Activated B cell treated with CpG ODN at 0.5 μM for 24 hours (primary cell): Measurements from ENCODE around the gene RASSF9. TPM values are rescaled to one million over a fixed set of nuclear protein-coding genes. Genes with fewer than 3 reads are reported as not detected.

Experiments used
- ATAC-seq: fragments of 200-7000 bp; cut with Tn5 transposase; one replicate; pipeline ENCODE4 v1.10.0; 2021; ENCODE audit warnings: low read depth, mild to moderate bottlenecking, moderate library complexity
- CTCF ChIA-PET: fragments of 350-600 bp; sonication (Branson Sonifier 250); formaldehyde crosslinking; loops from one replicate; lab custom pipeline; 2021; ENCODE audit warnings: antibody characterized with exemption; lab: Charles Lee
- POLR2A ChIA-PET: fragments of 350-600 bp; sonication (Branson Sonifier 250); formaldehyde crosslinking; loops from one replicate; lab custom pipeline; 2021; ENCODE audit warnings: antibody characterized with exemption; lab: Charles Lee
- DNase-seq: peaks from one replicate; pipeline ENCODE4 v3.0.0; 2022
- H3K27ac Mint-ChIP-seq: one replicate; pipeline ENCODE4 v1.8.0; 2020; ENCODE audit warnings: mixed read lengths
- H3K27me3 Mint-ChIP-seq: one replicate; pipeline ENCODE4 v1.8.0; 2021; ENCODE audit warnings: mixed read lengths
- H3K36me3 Mint-ChIP-seq: one replicate; pipeline ENCODE4 v1.8.0; 2021; ENCODE audit warnings: low read depth, mixed read lengths
- H3K4me1 Mint-ChIP-seq: one replicate; pipeline ENCODE4 v1.8.0; 2021; ENCODE audit warnings: mixed read lengths
- H3K4me3 Mint-ChIP-seq: one replicate; pipeline ENCODE4 v1.8.0; 2020; ENCODE audit warnings: mild to moderate bottlenecking, mixed read lengths
- H3K9me3 Mint-ChIP-seq: one replicate; pipeline ENCODE4 v1.8.0; 2020; ENCODE audit warnings: mixed read lengths
- CTCF ChIP-seq: fragments of 200-600 bp; IDR thresholded peaks from one replicate; pipeline ENCODE4 v1.8.0; 2022; ENCODE audit warnings: antibody characterized with exemption, mild to moderate bottlenecking
- intact Hi-C: fragments of 100-400 bp; cut with micrococcal nuclease; formaldehyde crosslinking; loops from one replicate; pipeline ENCODE4 v1.15.1; 2024
- total RNA-seq: library from RNA; stranded (reverse); gene quantifications from 2 replicates; pipeline ENCODE4 v1.2.3, GENCODE V29; 2022

RASSF9 gene
- total RNA-seq, 1 donor from 2014 or later: not detected

- TF ChIP-seq CTCF: no peak
- no peaks in the 10 kb centered on the region for H3K27me3 Mint-ChIP-seq
- peaks cover 3% of the 10 kb centered on the region for H3K9me3 Mint-ChIP-seq
- DNase-seq: no peak
- H3K4me3 Mint-ChIP-seq: no peak overlapping the region
- POLR2A ChIA-PET: no interaction called here
- H3K36me3 Mint-ChIP-seq: no peaks in the 10 kb centered on the region
- no peak overlapping the region for H3K27ac Mint-ChIP-seq
- intact Hi-C loops: no loop called here
- CTCF ChIA-PET: no interaction called here
- H3K4me1 Mint-ChIP-seq: no peaks in the 10 kb centered on the region
- ATAC-seq: no peak
Observed at GRCh38 chr12:85821206-85821605, 15.0 kb downstream of the RASSF9 start.

GRCh38 chr12:85820101-85820500, 16.1 kb downstream of the RASSF9 start:
- ChIA-PET POLR2A (no interaction called here), CTCF (no interaction called here)
- H3K36me3 Mint-ChIP-seq: no peaks in the 10 kb centered on the region
- intact Hi-C loops: no loop called here
- H3K27ac Mint-ChIP-seq: no peak overlapping the region
- H3K27me3 Mint-ChIP-seq: no peaks in the 10 kb centered on the region
- H3K4me1 Mint-ChIP-seq: no peaks in the 10 kb centered on the region
- ATAC-seq (no peak), DNase-seq (no peak)
- H3K4me3 Mint-ChIP-seq: no peak overlapping the region
- H3K9me3 Mint-ChIP-seq: peaks cover 3% of the 10 kb centered on the region
- no peak for TF ChIP-seq CTCF

GRCh38 chr12:85814741-85815140, 21.5 kb downstream of the RASSF9 start:
- DNase-seq (no peak), ATAC-seq (no peak)
- TF ChIP-seq CTCF: no peak
- ChIA-PET CTCF (no interaction called here), POLR2A (no interaction called here)
- Mint-ChIP-seq H3K36me3 (no peaks in the 10 kb centered on the region), H3K27me3 (no peaks in the 10 kb centered on the region), H3K27ac (no peak overlapping the region), H3K4me1 (no peaks in the 10 kb centered on the region), H3K9me3 (no peaks in the 10 kb centered on the region), H3K4me3 (no peak overlapping the region)
- intact Hi-C loops: no loop called here

- no peaks in the 10 kb centered on the region for H3K4me1 Mint-ChIP-seq
- H3K27me3 Mint-ChIP-seq: no peaks in the 10 kb centered on the region
- DNase-seq (no peak), ATAC-seq (no peak)
- intact Hi-C loops: no loop called here
- H3K27ac Mint-ChIP-seq: no peak overlapping the region
- TF ChIP-seq CTCF: no peak
- ChIA-PET CTCF (no interaction called here), POLR2A (no interaction called here)
- no peaks in the 10 kb centered on the region for H3K36me3 Mint-ChIP-seq
- H3K4me3 Mint-ChIP-seq: no peak overlapping the region
- no peaks in the 10 kb centered on the region for H3K9me3 Mint-ChIP-seq
Observed at GRCh38 chr12:85814071-85814470, 22.1 kb downstream of the RASSF9 start.

- H3K9me3 Mint-ChIP-seq: no peaks in the 10 kb centered on the region
- CTCF ChIA-PET: no interaction called here
- no peak for TF ChIP-seq CTCF
- H3K27me3 Mint-ChIP-seq: no peaks in the 10 kb centered on the region
- no peak overlapping the region for H3K27ac Mint-ChIP-seq
- no peaks in the 10 kb centered on the region for H3K4me1 Mint-ChIP-seq
- DNase-seq: no peak
- no peak for ATAC-seq
- POLR2A ChIA-PET: no interaction called here
- intact Hi-C loops: no loop called here
- no peaks in the 10 kb centered on the region for H3K36me3 Mint-ChIP-seq
- no peak overlapping the region for H3K4me3 Mint-ChIP-seq
Observed at GRCh38 chr12:85809500-85809899, 26.7 kb downstream of the RASSF9 start.
